Naive thymus-derived CD8-positive, alpha-beta T cell (primary cell): ENCODE results near the gene TXNRD1. TPM values are rescaled to one million over a fixed set of nuclear protein-coding genes. Genes with fewer than 3 reads are reported as not detected.
"Not testable (repeated sequence)": the region's sequence is repeated elsewhere in the genome, so short reads cannot be mapped to it uniquely, and the experiment has no call there.

Experiments used
- ATAC-seq, 2 donors: fragments of 150-1000 bp; cut with Tn5 transposase in 1 of 2; sonication (Bioruptor Pico), chemical (Tn5 transposase) in 1 of 2; 1 replicate in 1 of 2; 2 replicates in 1 of 2; pipeline ENCODE4 v1.10.0; 2021; ENCODE audit warnings: mild to moderate bottlenecking in 2 of 2, moderate library complexity in 2 of 2
- POLR2A ChIA-PET: fragments of 350-600 bp; sonication (Branson Sonifier 250); formaldehyde crosslinking; loops from one replicate; lab custom pipeline; 2021; ENCODE audit warnings: antibody characterized with exemption; lab: Charles Lee
- DNase-seq, 10 donors: peaks; one replicate each; pipeline versions ENCODE4 v3.0.0 to v3.0.0-alpha.2; 2020 to 2022
- H3K27ac Mint-ChIP-seq, 10 donors: one replicate each; pipeline ENCODE4 v1.8.0; 2020 to 2022; ENCODE audit warnings: mild to moderate bottlenecking in 10 of 10, mixed read lengths in 10 of 10, moderate library complexity in 4 of 10, inconsistent platforms in 1 of 10
- H3K27me3 Mint-ChIP-seq, 5 donors: one replicate each; pipeline ENCODE4 v1.8.0; 2021 to 2022; ENCODE audit warnings: mixed read lengths in 5 of 5
- H3K36me3 Mint-ChIP-seq, 3 donors: one replicate each; pipeline ENCODE4 v1.8.0; 2020 to 2022; ENCODE audit warnings: mixed read lengths in 3 of 3, mild to moderate bottlenecking in 2 of 3, inconsistent platforms in 1 of 3
- H3K4me1 Mint-ChIP-seq, 4 donors: one replicate each; pipeline ENCODE4 v1.8.0; 2021 to 2022; ENCODE audit warnings: mixed read lengths in 4 of 4
- H3K4me3 Mint-ChIP-seq, 10 donors: one replicate each; pipeline ENCODE4 v1.8.0; 2020 to 2022; ENCODE audit warnings: mild to moderate bottlenecking in 10 of 10, mixed read lengths in 10 of 10, moderate library complexity in 6 of 10, inconsistent platforms in 1 of 10
- H3K9me3 Mint-ChIP-seq, 9 donors: one replicate each; pipeline ENCODE4 v1.8.0; 2020 to 2022; ENCODE audit warnings: mixed read lengths in 9 of 9, mild to moderate bottlenecking in 3 of 9, inconsistent platforms in 1 of 9, moderate library complexity in 1 of 9
- polyA plus RNA-seq, 3 donors: library from polyadenylated mRNA; unstranded; fragments of 300-500 nt; fragmentation: Illumina TruSeq; gene quantifications; one replicate each; pipeline ENCODE4 v1.2.3, GENCODE V29; 2021
- total RNA-seq, 8 experiments: library from RNA in 2 of 8; stranded (reverse) in 2 of 8; gene quantifications; one replicate each; pipeline ENCODE4 v1.2.3 and lab custom pipeline; 2021 to 2026

TXNRD1 gene
- total and polyA plus RNA-seq, 5 experiments from 2014 or later, result 18.7 to 102 (median 29.6) TPM

GRCh38 chr12:104384141-104384880 lies 168.7 kb downstream of the TXNRD1 start:
- no peaks in the 10 kb centered on the region for H3K36me3 Mint-ChIP-seq

GRCh38 chr12:104385510-104385909 lies 169.9 kb downstream of the TXNRD1 start:
- H3K4me1 Mint-ChIP-seq, result peaks cover 4 to 11% (median 9%) of the 10 kb centered on the region in 4 donors
- H3K4me3 Mint-ChIP-seq, result no peak overlapping the region
- DNase-seq (no peak), ATAC-seq (no peak)
- no peaks in the 10 kb centered on the region for H3K36me3 Mint-ChIP-seq
- peaks cover 3 to 8% (median 5%) of the 10 kb centered on the region in 5 donors for H3K27me3 Mint-ChIP-seq
- H3K9me3 Mint-ChIP-seq, result peaks cover 0 to 2% (median 0%) of the 10 kb centered on the region in 9 donors
- H3K27ac Mint-ChIP-seq, result no peak overlapping the region
- POLR2A ChIA-PET, result no interaction called here

More at GRCh38 chr12:104384141-104384880, 168.7 kb downstream of the TXNRD1 start:
- H3K27ac Mint-ChIP-seq, result peak overlapping the region in 1 of 10 donors; percentile 56
- no peak for ATAC-seq
- peaks cover 4 to 11% (median 9%) of the 10 kb centered on the region in 4 donors for H3K4me1 Mint-ChIP-seq
- peaks cover 3 to 8% (median 6%) of the 10 kb centered on the region in 5 donors for H3K27me3 Mint-ChIP-seq
- peaks cover 0 to 2% (median 0%) of the 10 kb centered on the region in 9 donors for H3K9me3 Mint-ChIP-seq
- POLR2A ChIA-PET, result no interaction called here
- DNase-seq, result no peak
- H3K4me3 Mint-ChIP-seq, result no peak overlapping the region

- DNase-seq (no peak), ATAC-seq (no peak)
- Mint-ChIP-seq H3K9me3 (peaks cover 0 to 2% (median 0%) of the 10 kb centered on the region in 9 donors), H3K27ac (no peak overlapping the region), H3K27me3 (peaks cover 3 to 6% (median 4%) of the 10 kb centered on the region in 5 donors), H3K4me1 (peaks cover 4 to 11% (median 9%) of the 10 kb centered on the region in 4 donors), H3K36me3 (no peaks in the 10 kb centered on the region), H3K4me3 (no peak overlapping the region)
- POLR2A ChIA-PET, result no interaction called here
These were observed 170.9 kb downstream of the TXNRD1 start for GRCh38 chr12:104386461-104386860.

GRCh38 chr12:104387190-104387589 lies 171.6 kb downstream of the TXNRD1 start:
- H3K36me3 Mint-ChIP-seq, result no peaks in the 10 kb centered on the region
- no peaks in the 10 kb centered on the region for H3K27me3 Mint-ChIP-seq
- no peak for ATAC-seq
- POLR2A ChIA-PET, result no interaction called here
- peaks cover 0 to 4% (median 2%) of the 10 kb centered on the region in 4 donors for H3K4me1 Mint-ChIP-seq
- peaks cover 0 to 3% (median 0%) of the 10 kb centered on the region in 9 donors for H3K9me3 Mint-ChIP-seq
- no peak for DNase-seq
- H3K4me3 Mint-ChIP-seq, result no peak overlapping the region
- H3K27ac Mint-ChIP-seq, result no peak overlapping the region

- H3K4me3 Mint-ChIP-seq, DNase-seq, H3K27me3 Mint-ChIP-seq, H3K36me3 Mint-ChIP-seq, ATAC-seq, H3K27ac Mint-ChIP-seq, POLR2A ChIA-PET, H3K4me1 Mint-ChIP-seq: not testable (repeated sequence)
- peaks cover 3 to 20% (median 11%) of the 10 kb centered on the region in 9 donors for H3K9me3 Mint-ChIP-seq
These were observed 178.5 kb downstream of the TXNRD1 start for GRCh38 chr12:104394086-104394485.

Other genes with a start within 250 kb of the TXNRD1 start
- gene TDG, start 249.9 kb upstream of the TXNRD1 start, total RNA-seq, result 10 to 100 TPM; 35.3 to 38.5 TPM
- 10 to 100 TPM; 19.0 to 21.4 (median 20.0) TPM for gene TDG, start 249.9 kb upstream of the TXNRD1 start, polyA plus RNA-seq
- not detected for gene GLT8D2, start 165.6 kb upstream of the TXNRD1 start, total RNA-seq
- gene GLT8D2, start 165.6 kb upstream of the TXNRD1 start, polyA plus RNA-seq, result not detected
- 10 to 100 TPM; 14.9 to 17.1 TPM for gene HCFC2, start 151.2 kb upstream of the TXNRD1 start, total RNA-seq
- 1 to 10 TPM; 4.1 to 6.9 (median 6.3) TPM for gene HCFC2, start 151.2 kb upstream of the TXNRD1 start, polyA plus RNA-seq
- gene NFYB, start 77.6 kb upstream of the TXNRD1 start, total RNA-seq, result 10 to 100 TPM; 22.7 to 26.4 TPM
- 10 to 100 TPM; 26.0 to 38.8 (median 30.3) TPM for gene NFYB, start 77.6 kb upstream of the TXNRD1 start, polyA plus RNA-seq
- gene EID3, start 88.0 kb downstream of the TXNRD1 start, total RNA-seq, result 10 to 100 TPM; 10.6 to 13.6 TPM
- gene EID3, start 88.0 kb downstream of the TXNRD1 start, polyA plus RNA-seq, result 10 to 100 TPM; 10.1 to 13.5 (median 10.8) TPM
- 10 to 100 TPM; 26.8 to 28.4 TPM for gene CHST11, start 241.2 kb downstream of the TXNRD1 start, total RNA-seq
- 10 to 100 TPM; 23.1 to 35.6 (median 26.1) TPM for gene CHST11, start 241.2 kb downstream of the TXNRD1 start, polyA plus RNA-seq